OCI-LY3 (cell line): ENCODE results near the gene RFC1.

Experiments
- CTCF ChIP-seq: fragments of 200-600, 300-600 bp; sonication (generic); IDR thresholded peaks from 2 replicates; pipeline ENCODE4 v1.5.1; 2014; ENCODE audit warnings: antibody characterized with exemption, low read length, low read depth
- EZH2phosphoT487 ChIP-seq: fragments of 200-600 bp; shearing (Covaris generic); IDR thresholded peaks from 2 replicates; pipeline ENCODE4 v1.6.1; 2018; ENCODE audit warnings: antibody characterized with exemption, mixed run types, low read depth

- TF ChIP-seq CTCF, result no peak
- no peak for TF ChIP-seq EZH2phosphoT487
Measured at GRCh38 chr4:39390603-39391002, 24.4 kb upstream of the RFC1 start.
